K562 (cell line): ENCODE data around the gene ZCCHC3. TPM values are rescaled to one million over a fixed set of nuclear protein-coding genes. Genes with fewer than 3 reads are reported as not detected.

Source experiments
- C11orf30 ChIP-seq: fragments of 450-650 bp; IDR thresholded peaks from 2 replicates; pipeline ENCODE4 v1.6.1; 2016; ENCODE audit warnings: low read depth, mild to moderate bottlenecking
- FOXA1 ChIP-seq: fragments of 450-650 bp; IDR thresholded peaks from 2 replicates; pipeline ENCODE4 v1.6.1; 2016; ENCODE audit warnings: mild to moderate bottlenecking, borderline replicate concordance
- HLTF ChIP-seq: fragments of 450-650 bp; IDR thresholded peaks from 2 replicates; pipeline ENCODE4 v1.6.1; 2016
- OTX1 ChIP-seq: fragments of 450-650 bp; formaldehyde crosslinking; IDR thresholded peaks from 2 replicates; pipeline ENCODE4 v1.4.0; 2022; ENCODE audit warnings: mild to moderate bottlenecking
- PHF8 ChIP-seq: fragments of 200-600 bp; sonication (generic); IDR thresholded peaks from 2 replicates; pipeline ENCODE4 v1.6.1; 2012; ENCODE audit warnings: mixed run types, mild to moderate bottlenecking, inconsistent platforms, low read length, moderate library complexity, borderline replicate concordance
- POLR3G ChIP-seq: IDR thresholded peaks from 2 replicates; pipeline ENCODE4 v1.6.1; 2011; ENCODE audit not compliant: insufficient read length, insufficient replicate concordance; ENCODE audit errors: extremely low read depth
- RFX7 ChIP-seq: fragments of 250-450 bp; sonication (Bioruptor Pico); IDR thresholded peaks from 2 replicates; pipeline ENCODE4 v1.5.1; 2021; ENCODE audit warnings: mild to moderate bottlenecking
- SMARCA4 ChIP-seq: fragments of 450-650 bp; IDR thresholded peaks from 2 replicates; pipeline ENCODE4 v1.6.1; 2016
- THRAP3 ChIP-seq: fragments of 450-650 bp; IDR thresholded peaks from 2 replicates; pipeline ENCODE4 v1.6.1; 2016; ENCODE audit warnings: mild to moderate bottlenecking, inconsistent platforms, borderline replicate concordance
- ZBTB34 ChIP-seq: fragments of 250-450 bp; sonication (Bioruptor Pico); IDR thresholded peaks from 2 replicates; pipeline ENCODE4 v1.8.0; 2021; ENCODE audit warnings: mild to moderate bottlenecking, moderate library complexity
- ZBTB43 ChIP-seq: sonication (generic); formaldehyde crosslinking; IDR thresholded peaks from 2 replicates; pipeline ENCODE4 v1.8.0; 2023; ENCODE audit warnings: mild to moderate bottlenecking, missing genetic modification reagents
- ZNF174 ChIP-seq: fragments of 250-450 bp; sonication (Bioruptor Pico); IDR thresholded peaks from 2 replicates; pipeline ENCODE4 v1.4.0; 2020; ENCODE audit warnings: mild to moderate bottlenecking
- ZNF384 ChIP-seq: IDR thresholded peaks from 2 replicates; pipeline ENCODE4 v1.6.1; 2012; ENCODE audit warnings: low read depth, low read length, improper control_type of control experiment
- ZNF407 ChIP-seq: fragments of 450-650 bp; IDR thresholded peaks from 2 replicates; pipeline ENCODE4 v1.6.1; 2016; ENCODE audit warnings: low read depth
- ZNF740 ChIP-seq, 3 experiments: fragments of 200-800 bp in 1 of 3; sonication (Bioruptor generic) in 1 of 3; sonication (generic) in 1 of 3; formaldehyde crosslinking in 1 of 3; IDR thresholded peaks; 2 replicates each; pipeline versions ENCODE4 v1.6.1 to v1.8.0; 2016 to 2022; ENCODE audit warnings: mild to moderate bottlenecking in 2 of 3, missing compliant biosample characterization in 2 of 3, missing genetic modification characterization in 2 of 3, missing genetic modification reagents in 1 of 3
- polyA plus RNA-seq, 8 experiments: library from polyadenylated mRNA; depleted of rRNA in 4 of 8; stranded (reverse) in 5 of 8; unstranded in 3 of 8; fragments of >200 nt; fragmentation: Nextera tagmentation in 2 of 8; fragmentation: Illumina TruSeq in 1 of 8; extraction: Ambion mirVana in 2 of 8; extraction: Trizol in 1 of 8; gene quantifications; 2 replicates each; pipeline versions ENCODE4 v1.2.1 to v1.2.3, GENCODE V29; 2011 to 2014; ENCODE audit warnings: inconsistent platforms in 1 of 8, missing spikeins in 1 of 8
- total RNA-seq, 7 experiments: library from RNA; depleted of rRNA in 6 of 7; stranded (reverse); fragments of >200 nt in 6 of 7; fragmentation: Illumina TruSeq in 2 of 7; extraction: Trizol in 2 of 7; gene quantifications; 2 replicates each; pipeline versions ENCODE4 v1.2.1 to v1.2.3, GENCODE V29; 2011 to 2021; ENCODE audit warnings: low replicate concordance in 1 of 7

Gene ZCCHC3
- total and polyA plus RNA-seq, 9 of the 15 experiments (the other 6 are each of a cell fraction or from before 2014, with no cell fraction given), result 2.8 to 23.3 (median 16.5) TPM

DNA sequence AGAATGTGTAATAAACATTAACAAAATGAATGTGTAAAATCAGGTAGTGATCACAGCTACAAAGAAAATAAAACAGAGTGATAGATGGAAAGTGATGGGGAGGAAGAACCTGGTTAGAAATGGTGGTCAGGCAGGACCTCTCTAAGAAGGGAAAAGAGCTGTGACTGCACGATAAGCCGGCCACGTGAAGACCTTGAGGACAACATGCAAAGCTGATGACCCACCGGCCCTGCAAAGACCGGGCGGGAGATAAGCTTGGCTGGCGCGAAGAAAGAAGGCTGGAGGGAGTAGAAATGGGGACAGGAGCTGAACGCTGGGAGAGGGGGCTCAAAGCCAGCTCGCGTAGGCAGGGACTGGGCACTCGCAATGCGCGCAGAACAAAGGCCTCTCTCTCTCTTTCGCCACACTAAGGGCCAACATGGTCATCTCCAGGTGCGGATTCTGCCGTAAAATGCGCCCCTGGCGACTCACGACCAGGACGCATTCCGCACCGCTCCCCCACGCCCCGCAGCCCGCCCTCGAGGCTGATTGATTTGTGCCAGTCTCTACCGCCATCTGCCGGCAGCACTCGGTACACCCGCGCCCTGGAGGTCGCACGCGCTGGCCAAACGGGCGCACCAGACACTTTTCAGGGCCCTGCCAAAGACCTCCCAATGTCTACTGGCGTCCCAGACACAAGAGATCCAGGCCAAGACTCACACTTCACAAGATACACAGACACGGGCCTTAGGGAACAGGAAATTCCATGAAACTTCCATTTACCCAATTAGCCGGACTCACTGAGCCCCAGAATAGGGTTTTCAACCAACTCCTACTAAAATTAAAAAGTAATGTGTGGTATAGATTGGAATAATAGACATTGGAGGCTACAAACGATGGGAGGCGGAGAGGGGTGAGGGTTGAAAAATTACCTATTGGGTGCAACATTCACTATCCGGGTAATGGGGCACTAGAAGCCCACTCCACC lies 30.5 kb upstream of the ZCCHC3 start (continued):
- TF ChIP-seq ZBTB43, result peak; percentile 82; the same call in 1 of the 2 replicates
- TF ChIP-seq ZNF740 (CRISPR knock-in tag; IDR thresholded peaks at IDR 0.05), result peak; percentile 98
- TF ChIP-seq ZNF740 (tag; IDR thresholded peaks at IDR 0.05), result peak in 1 of 2 experiments; percentile 81; a peak in 2 of 4 replicates
- TF ChIP-seq THRAP3, result no peak
- TF ChIP-seq RFX7 (CRISPR knock-in tag), result no peak
- TF ChIP-seq PHF8, result peak; percentile 65; the same call in 1 of the 2 replicates
- TF ChIP-seq ZNF407, result no peak
- TF ChIP-seq HLTF, result peak; percentile 16; the same call in 1 of the 2 replicates
- TF ChIP-seq ZBTB34 (CRISPR knock-in tag), result no peak
- TF ChIP-seq ZNF384, result no peak
- no peak for TF ChIP-seq FOXA1
- no peak for TF ChIP-seq OTX1 (CRISPR knock-in tag)
- no peak for TF ChIP-seq POLR3G
- peak; percentile 74; the same call in 1 of the 2 replicates for TF ChIP-seq SMARCA4
- 0 out of 2 replicates have a peak, but pooled peaks have one; percentile 16 for TF ChIP-seq C11orf30
- TF ChIP-seq ZNF174 (CRISPR knock-in tag), result no peak
